ENCODE results near the gene METTL6. TPM values are rescaled to one million over a fixed set of nuclear protein-coding genes. Genes with fewer than 3 reads are reported as not detected.
A peak's percentile ranks its signal among the peaks of the same experiment; 100 is the strongest.

METTL6 gene
- total and polyA plus RNA-seq, 2 donors (not counting 1 experiment from before 2014, with no cell fraction given) = 25.7 to 37.3 TPM

DNA sequence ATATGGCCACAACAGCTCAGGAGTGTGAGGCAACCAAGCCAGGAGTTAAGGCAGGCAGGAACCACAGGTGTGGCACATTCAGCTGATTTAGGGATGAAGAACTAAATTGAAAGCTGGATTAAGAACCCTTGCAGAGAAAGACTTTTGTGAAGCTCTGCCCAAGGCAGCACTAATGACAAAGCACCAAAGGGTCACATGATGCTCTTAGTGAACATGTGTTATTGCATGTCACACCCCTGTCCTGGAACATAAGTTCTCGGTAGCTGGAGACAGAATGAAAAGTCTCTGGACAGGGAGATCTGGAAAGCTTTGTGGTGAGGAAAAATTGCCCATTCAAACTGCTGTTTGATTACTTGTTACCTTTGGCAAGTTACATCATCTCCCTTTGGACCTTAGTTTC lies 3.3 kb upstream of the METTL6 start:
- Histone ChIP-seq H3K9ac (ENCODE audit: insufficient read depth, low read length) (no peak overlapping the region), H2AFZ (ENCODE audit: low read length) (no peak overlapping the region), H3K4me2 (ENCODE audit: extremely low read depth, insufficient read depth, low read length) (no peak overlapping the region), H4K20me1 (ENCODE audit: control insufficient read depth, extremely low read depth, insufficient read depth, low read length) (no peaks in the 10 kb centered on the region), H3K27ac (ENCODE audit: insufficient read depth, low read length) (no peak overlapping the region), H3K27me3 (ENCODE audit: control insufficient read depth, insufficient read depth, low read length) (no peaks in the 10 kb centered on the region), H3K9me3 (ENCODE audit: control insufficient read depth, insufficient read depth, low read depth, low read length) (no peaks in the 10 kb centered on the region), H3K4me3 (replicated peaks in 1 of 4; ENCODE audit: control extremely low read depth in 1 of 4, insufficient read depth in 1 of 4, low read depth in 3 of 4, low read length in 4 of 4) (no peak overlapping the region), H3K36me3 (ENCODE audit: control insufficient read depth, insufficient read depth, low read length) (peaks cover 9% of the 10 kb centered on the region), H3K4me1 (ENCODE audit: control insufficient read depth, extremely low read depth, insufficient read depth, low read length) (peaks cover 6% of the 10 kb centered on the region), H3K79me2 (ENCODE audit: control insufficient read depth, insufficient read depth, low read length) (peaks cover 50% of the 10 kb centered on the region)
- no peak for DNase-seq (ENCODE audit: low read depth in 2 of 2)
- TF ChIP-seq, protein P1, sequence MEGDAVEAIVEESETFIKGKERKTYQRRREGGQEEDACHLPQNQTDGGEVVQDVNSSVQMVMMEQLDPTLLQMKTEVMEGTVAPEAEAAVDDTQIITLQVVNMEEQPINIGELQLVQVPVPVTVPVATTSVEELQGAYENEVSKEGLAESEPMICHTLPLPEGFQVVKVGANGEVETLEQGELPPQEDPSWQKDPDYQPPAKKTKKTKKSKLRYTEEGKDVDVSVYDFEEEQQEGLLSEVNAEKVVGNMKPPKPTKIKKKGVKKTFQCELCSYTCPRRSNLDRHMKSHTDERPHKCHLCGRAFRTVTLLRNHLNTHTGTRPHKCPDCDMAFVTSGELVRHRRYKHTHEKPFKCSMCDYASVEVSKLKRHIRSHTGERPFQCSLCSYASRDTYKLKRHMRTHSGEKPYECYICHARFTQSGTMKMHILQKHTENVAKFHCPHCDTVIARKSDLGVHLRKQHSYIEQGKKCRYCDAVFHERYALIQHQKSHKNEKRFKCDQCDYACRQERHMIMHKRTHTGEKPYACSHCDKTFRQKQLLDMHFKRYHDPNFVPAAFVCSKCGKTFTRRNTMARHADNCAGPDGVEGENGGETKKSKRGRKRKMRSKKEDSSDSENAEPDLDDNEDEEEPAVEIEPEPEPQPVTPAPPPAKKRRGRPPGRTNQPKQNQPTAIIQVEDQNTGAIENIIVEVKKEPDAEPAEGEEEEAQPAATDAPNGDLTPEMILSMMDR (conservative IDR thresholded peaks at IDR 0.05 in 1 of 2, IDR thresholded peaks at IDR 0.05 in 1 of 2; ENCODE audit: low read depth in 1 of 2, low read length in 2 of 2) = no peak
- no peak for TF ChIP-seq EZH2 (IDR thresholded peaks at IDR 0.05; ENCODE audit: low read length, missing control alignments)

DNA sequence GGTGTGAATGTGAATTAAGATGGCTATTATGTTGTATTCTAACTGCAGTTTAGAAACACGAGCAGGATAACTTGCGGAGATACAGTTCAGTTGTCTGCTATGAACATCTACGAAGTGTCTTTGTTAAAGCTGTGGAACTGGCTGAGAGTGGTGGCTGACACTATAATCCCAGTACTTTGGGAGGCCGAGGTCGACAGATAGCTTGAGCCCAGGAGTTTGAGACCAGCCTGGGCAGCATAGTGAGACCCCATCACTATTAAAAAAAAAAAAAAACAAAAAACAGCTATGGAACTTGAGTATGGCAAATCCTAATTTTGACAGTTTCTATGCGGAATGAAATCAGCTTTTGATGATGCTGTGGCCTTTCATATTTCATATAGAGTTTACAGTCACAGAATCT lies 1.7 kb upstream of the METTL6 start:
- DNase-seq (ENCODE audit: low read depth in 2 of 2) = no peak
- TF ChIP-seq, protein P1 (conservative IDR thresholded peaks at IDR 0.05 in 1 of 2, IDR thresholded peaks at IDR 0.05 in 1 of 2; ENCODE audit: low read depth in 1 of 2, low read length in 2 of 2) = no peak
- no peak for TF ChIP-seq EZH2 (IDR thresholded peaks at IDR 0.05; ENCODE audit: low read length, missing control alignments)
- no peaks in the 10 kb centered on the region for H3K27me3 ChIP-seq (ENCODE audit: control insufficient read depth, insufficient read depth, low read length)
- H2AFZ ChIP-seq (ENCODE audit: low read length) = no peak overlapping the region
- H3K9me3 ChIP-seq (ENCODE audit: control insufficient read depth, insufficient read depth, low read depth, low read length) = no peaks in the 10 kb centered on the region
- H3K27ac ChIP-seq (ENCODE audit: insufficient read depth, low read length) = peak overlapping the region; percentile 96
- no peaks in the 10 kb centered on the region for H4K20me1 ChIP-seq (ENCODE audit: control insufficient read depth, extremely low read depth, insufficient read depth, low read length)
- peak overlapping the region; percentile 97 for H3K4me2 ChIP-seq (ENCODE audit: extremely low read depth, insufficient read depth, low read length)
- peak overlapping the region; percentile 92 to 100 (median 99) for H3K4me3 ChIP-seq (replicated peaks in 1 of 4; ENCODE audit: control extremely low read depth in 1 of 4, insufficient read depth in 1 of 4, low read depth in 3 of 4, low read length in 4 of 4)
- H3K9ac ChIP-seq (ENCODE audit: insufficient read depth, low read length) = no peak overlapping the region
- peaks cover 50% of the 10 kb centered on the region for H3K79me2 ChIP-seq (ENCODE audit: control insufficient read depth, insufficient read depth, low read length)
- peaks cover 6% of the 10 kb centered on the region for H3K4me1 ChIP-seq (ENCODE audit: control insufficient read depth, extremely low read depth, insufficient read depth, low read length)
- H3K36me3 ChIP-seq (ENCODE audit: control insufficient read depth, insufficient read depth, low read length) = peaks cover 7% of the 10 kb centered on the region

DNA sequence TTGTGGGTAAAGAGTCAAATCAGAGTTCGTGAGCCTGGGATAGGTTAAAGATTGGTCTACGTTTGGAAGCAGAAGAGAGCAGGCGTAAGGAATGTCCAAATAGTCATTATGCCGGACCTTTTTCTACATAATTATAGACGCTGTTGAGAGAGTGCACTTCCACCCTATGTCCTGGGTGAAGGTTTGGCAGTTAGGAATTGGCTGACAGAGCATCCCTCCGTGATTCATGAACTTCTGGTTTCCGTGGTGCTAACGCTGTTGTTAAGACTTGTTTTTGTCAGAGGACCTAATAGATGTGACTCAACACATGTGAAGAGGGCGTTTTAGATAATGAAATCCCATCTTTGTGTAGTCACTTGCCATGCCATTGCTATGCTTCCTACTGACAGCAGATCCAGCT lies 1.2 kb upstream of the METTL6 start:
- Histone ChIP-seq H3K27ac (ENCODE audit: insufficient read depth, low read length) (peak overlapping the region; percentile 96), H3K36me3 (ENCODE audit: control insufficient read depth, insufficient read depth, low read length) (peaks cover 7% of the 10 kb centered on the region), H3K9ac (ENCODE audit: insufficient read depth, low read length) (peak overlapping the region; percentile 88), H3K27me3 (ENCODE audit: control insufficient read depth, insufficient read depth, low read length) (no peaks in the 10 kb centered on the region), H3K4me1 (ENCODE audit: control insufficient read depth, extremely low read depth, insufficient read depth, low read length) (peaks cover 6% of the 10 kb centered on the region), H3K79me2 (ENCODE audit: control insufficient read depth, insufficient read depth, low read length) (peaks cover 50% of the 10 kb centered on the region), H3K4me3 (replicated peaks in 1 of 4; ENCODE audit: control extremely low read depth in 1 of 4, insufficient read depth in 1 of 4, low read depth in 3 of 4, low read length in 4 of 4) (peak overlapping the region; percentile 92 to 100 (median 99)), H3K4me2 (ENCODE audit: extremely low read depth, insufficient read depth, low read length) (peak overlapping the region; percentile 97), H4K20me1 (ENCODE audit: control insufficient read depth, extremely low read depth, insufficient read depth, low read length) (no peaks in the 10 kb centered on the region), H2AFZ (ENCODE audit: low read length) (no peak overlapping the region), H3K9me3 (ENCODE audit: control insufficient read depth, insufficient read depth, low read depth, low read length) (no peaks in the 10 kb centered on the region)
- TF ChIP-seq EZH2 (IDR thresholded peaks at IDR 0.05; ENCODE audit: low read length, missing control alignments) = no peak
- TF ChIP-seq, protein P1 (conservative IDR thresholded peaks at IDR 0.05 in 1 of 2, IDR thresholded peaks at IDR 0.05 in 1 of 2; ENCODE audit: low read depth in 1 of 2, low read length in 2 of 2) = no peak
- peak in 1 of 2 donors; percentile 79 for DNase-seq (ENCODE audit: low read depth in 2 of 2)
